SK-N-DZ (cell line): ENCODE results near the gene SYNC. TPM values are rescaled to one million over a fixed set of nuclear protein-coding genes. Genes with fewer than 3 reads are reported as not detected.

Source experiments
- DNase-seq: peaks from one replicate; pipeline ENCODE4 v3.0.0-alpha.2; 2015; ENCODE audit warnings: low spot score
- polyA plus RNA-seq, 2 experiments: library from polyadenylated mRNA; depleted of rRNA; stranded (reverse); fragments of >200 nt; gene quantifications; 2 replicates each; pipeline ENCODE4 v1.2.3, GENCODE V29; 2014

The SYNC gene
- polyA plus RNA-seq (2014; cell fraction: cytosol; rRNA removed): 0.02 and 0.22 TPM in 2 replicates
- 0.05 TPM in 1 of 2 replicates, not detected in the other for polyA plus RNA-seq (2014; cell fraction: nucleus; rRNA removed)

DNA sequence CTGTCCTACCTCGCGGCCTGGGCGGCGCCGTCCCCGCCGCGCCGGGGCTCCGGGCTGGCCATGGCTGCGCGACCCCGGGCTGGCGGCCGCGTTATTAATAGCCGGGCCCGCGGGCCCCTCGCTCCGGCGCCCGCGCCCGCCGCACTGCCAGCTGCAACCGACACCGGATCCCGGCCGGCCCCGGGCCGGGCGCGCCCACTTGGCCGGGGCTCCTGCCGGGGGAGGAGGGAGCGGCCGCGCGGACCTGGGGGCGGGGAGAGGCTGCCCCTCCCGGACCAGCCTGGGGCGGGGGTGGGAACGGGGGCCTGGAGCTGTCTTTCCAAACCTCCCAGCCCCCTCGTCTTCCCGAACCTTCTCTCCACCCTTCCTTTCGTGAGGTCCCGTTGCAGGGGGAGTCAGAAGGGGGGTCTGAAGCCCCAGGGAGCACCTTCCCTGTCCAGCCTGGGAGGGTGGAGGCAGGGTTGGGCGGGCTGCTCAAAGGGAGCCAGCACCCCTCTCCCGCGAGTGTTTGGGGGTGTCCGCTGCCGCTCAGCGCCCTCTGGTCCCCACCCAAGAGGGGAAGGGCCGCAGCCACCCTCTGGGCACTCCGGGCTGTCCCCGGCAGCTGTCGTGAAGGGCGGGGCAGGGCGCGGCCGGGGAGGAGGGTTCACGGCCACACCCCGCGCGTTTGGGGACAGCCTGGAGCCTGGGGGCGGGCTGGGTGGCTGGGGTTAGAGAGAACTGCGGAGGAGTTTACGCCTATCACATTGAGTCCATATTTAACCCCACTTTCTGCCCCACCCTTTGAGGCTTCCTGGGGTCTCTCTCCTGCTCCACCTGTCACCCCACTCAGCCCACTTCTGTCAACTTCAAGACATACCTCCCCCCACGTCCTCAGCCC is at the start of gene SYNC:
SYNC (minus strand) TSS at position 172 of the 880 bp plus-strand sequence; CDS start at position 62, 110 bp downstream.
- no peak for DNase-seq

- DNase-seq: no peak
Observed at GRCh38 chr1:32749771-32750170, 47.2 kb upstream of the SYNC start.

DNA sequence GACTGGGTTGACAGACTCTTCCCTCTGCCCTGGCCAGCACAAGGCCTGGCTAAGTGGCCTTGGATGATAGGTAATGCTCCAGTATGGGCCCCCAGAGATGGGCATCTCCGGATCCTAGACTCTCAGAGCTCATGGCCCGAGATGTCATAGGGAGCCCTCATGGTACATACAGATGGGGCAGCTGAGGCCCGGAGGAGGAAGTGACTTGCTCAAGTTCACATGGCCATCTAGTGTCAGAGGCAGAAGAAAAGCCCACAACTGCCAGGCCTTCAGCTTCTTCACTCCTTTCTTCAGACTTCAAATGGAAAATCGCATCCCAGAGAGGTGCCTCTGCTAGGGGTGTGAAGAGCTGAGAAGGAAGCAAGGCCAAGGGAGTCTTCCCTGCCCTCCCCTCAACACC is 46.8 kb upstream of the SYNC start:
- no peak for DNase-seq

DNA sequence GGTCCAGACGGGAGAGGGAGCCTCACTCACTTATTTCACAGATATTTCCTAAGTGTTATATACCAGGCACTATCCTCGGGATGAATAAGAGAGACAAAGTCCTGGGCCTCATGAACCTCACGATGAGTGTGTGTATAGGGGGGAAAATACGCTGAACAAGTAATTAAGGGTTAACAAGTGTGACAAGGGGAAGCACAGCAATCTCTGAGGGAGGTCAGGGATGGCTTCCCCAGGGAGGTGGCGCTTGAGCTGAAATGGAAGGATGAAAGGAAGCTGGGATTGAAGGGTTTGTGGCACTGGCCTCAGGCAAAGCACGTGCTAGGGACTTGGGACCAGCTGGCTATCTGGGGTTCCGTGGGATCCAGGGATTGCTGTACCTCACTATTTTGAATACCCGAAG is 46.4 kb upstream of the SYNC start:
- DNase-seq: no peak

- no peak for DNase-seq
Observed at GRCh38 chr1:32748348-32748747, 45.8 kb upstream of the SYNC start.

- DNase-seq: no peak
Observed at GRCh38 chr1:32746130-32746529, 43.6 kb upstream of the SYNC start.

- DNase-seq: no peak
Observed at GRCh38 chr1:32744071-32744425, 41.5 kb upstream of the SYNC start.

DNA sequence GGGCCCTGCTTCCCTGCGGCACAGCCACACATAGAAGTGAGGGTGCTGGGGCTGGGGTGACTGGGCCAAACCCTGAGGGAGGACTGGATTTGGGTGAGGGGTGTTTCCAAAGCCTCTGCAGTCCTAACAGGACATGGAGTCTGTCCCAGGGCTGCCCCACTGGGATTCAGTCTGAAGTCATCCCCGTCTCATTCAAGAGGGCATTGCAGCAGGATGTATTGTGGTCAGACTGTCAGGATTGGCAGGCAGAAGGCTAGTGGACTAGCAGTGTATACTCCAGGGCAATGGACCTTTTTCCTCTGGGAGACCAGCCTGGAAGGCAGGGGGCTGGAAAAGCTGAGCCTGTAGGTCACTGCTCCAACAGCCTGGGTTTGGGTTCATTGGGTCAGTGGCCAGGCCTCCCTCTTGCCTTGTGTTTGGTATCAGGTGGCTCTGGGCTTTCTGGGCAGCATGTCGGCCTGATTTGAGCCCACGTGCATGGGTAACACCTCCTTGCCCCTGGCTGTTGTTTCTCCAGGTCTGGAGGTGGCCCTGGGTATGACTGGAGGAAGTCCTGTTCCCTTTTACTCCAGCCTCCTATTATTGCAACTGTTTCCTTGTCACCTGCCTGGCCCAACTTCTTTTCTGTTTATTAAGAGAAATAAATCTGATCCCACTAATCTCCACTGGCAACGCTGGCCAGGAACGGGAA is 41.0 kb upstream of the SYNC start:
- no peak for DNase-seq

DNA sequence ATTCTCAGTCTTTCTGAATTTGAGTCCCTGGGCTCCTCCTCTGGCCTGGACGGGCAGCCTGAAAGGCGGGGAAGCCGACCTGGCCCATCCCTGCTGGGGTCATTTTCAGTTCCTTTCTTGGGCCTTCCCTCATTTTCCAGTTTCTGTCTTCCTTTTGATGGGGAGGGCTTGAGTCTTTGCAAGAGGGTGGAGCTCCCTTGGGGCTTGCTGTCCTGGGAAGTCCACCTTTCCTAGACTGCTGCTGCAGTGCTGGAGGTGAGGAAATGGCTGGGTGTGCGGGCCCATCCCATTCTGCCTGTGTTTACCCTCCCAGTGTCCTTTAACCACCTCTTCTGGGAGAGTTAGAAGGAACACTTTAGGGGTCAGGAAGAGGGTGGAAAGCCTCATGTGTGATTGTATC is 40.4 kb upstream of the SYNC start:
- no peak for DNase-seq

- no peak for DNase-seq
Observed at GRCh38 chr1:32742199-32742947, 39.8 kb upstream of the SYNC start.

GRCh38 chr1:32741413-32742198 is 39.0 kb upstream of the SYNC start:
- no peak for DNase-seq

DNA sequence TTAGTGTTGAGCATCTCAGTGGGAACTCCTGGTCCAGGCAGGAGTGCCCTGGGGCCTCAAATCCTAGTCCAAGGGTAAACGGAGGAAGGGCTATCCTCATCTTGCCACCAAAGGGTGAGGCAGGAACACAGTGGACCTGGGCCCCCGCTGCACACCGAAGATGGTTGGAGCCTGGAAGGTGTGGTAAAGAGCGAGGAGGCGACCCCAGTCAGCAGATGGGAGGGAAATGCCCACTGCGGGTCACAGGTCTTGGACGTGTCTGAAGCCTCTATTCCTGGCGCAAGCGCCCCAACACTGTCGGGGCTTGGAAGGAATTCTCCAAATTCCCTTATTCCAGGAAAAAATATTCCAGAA is 38.5 kb upstream of the SYNC start:
- DNase-seq: no peak

DNA sequence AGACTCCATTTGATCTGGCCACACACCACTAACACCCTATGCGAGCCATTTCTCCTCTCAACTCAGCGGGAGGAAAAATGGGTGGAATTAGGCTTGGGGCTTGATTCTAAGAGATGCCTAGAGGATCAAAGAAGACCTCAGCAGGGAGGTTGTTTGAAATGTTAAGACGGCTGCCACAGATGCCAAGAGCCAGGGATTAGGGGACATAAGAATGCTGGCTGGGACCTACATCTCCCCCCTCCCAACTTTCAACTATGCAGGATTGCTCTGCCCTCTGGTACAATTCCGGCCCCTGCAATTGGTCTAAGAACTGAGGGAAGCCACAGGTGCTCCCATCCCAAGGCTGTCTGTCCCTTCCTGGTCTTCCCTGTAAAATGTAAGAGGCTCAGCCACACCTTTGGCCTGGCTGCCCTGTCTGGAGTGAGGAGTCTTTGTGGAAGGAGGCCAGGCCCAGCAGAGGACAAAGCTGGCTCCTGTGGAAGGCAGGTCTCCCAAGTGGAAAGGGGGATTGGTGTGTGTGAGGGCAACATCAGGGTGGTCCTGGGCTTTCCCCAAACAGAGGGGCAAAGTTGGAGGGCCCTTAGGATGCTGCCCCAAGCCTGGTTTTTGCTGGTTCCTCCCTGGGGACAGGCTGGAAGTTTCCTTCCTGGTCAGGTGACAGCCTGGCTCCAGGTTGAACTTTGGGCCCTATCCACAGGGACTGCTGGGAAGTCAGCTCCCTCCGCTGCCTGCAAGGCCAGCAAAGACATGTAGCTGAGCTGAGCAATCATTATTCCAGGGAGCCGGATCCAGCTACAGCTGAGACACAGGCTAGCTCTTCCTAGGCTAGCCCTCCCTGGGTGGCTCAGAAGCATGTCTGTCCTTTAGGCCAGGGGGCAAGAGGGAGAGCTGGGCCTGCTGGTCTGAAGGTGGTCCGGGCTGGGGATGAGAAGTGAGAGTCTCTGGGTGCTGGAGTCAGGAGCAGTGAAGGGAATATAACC is 34.5 kb upstream of the SYNC start:
- DNase-seq: no peak

DNA sequence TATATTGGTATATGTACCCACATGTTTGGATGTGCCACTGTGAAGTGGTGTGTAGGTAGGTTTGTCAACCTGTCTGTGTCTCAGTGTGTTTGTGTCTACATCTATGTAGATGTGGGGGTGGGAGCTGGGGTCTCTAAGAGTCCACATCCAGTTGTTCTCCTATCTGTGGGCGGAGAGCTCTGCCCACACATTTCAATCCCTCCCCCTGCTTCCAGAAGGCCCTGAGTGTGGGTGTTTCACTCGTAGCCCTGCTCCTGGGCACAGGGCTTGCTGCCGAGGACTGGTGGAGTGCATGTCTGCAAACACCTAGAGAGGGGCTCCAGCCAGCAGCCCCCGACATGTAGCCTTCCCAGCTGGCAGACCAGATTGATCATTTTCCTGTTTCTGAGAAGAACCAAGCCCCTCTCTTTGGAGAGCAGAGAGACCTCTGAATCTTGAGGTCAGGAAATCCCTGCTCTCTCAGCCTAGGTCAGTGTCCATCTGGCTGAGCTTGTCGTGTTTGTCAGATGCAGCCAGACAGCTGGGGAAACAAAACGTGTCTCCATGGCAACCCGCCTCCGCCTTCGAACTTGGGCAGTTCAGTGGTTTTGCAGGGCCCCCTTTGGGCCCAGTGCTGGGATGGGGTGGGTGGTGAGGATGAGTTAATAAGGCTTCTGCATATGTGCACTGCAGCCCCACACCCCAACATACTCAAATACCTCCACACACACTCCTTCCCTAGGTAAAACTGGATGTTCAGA is 31.2 kb upstream of the SYNC start:
- no peak for DNase-seq

DNA sequence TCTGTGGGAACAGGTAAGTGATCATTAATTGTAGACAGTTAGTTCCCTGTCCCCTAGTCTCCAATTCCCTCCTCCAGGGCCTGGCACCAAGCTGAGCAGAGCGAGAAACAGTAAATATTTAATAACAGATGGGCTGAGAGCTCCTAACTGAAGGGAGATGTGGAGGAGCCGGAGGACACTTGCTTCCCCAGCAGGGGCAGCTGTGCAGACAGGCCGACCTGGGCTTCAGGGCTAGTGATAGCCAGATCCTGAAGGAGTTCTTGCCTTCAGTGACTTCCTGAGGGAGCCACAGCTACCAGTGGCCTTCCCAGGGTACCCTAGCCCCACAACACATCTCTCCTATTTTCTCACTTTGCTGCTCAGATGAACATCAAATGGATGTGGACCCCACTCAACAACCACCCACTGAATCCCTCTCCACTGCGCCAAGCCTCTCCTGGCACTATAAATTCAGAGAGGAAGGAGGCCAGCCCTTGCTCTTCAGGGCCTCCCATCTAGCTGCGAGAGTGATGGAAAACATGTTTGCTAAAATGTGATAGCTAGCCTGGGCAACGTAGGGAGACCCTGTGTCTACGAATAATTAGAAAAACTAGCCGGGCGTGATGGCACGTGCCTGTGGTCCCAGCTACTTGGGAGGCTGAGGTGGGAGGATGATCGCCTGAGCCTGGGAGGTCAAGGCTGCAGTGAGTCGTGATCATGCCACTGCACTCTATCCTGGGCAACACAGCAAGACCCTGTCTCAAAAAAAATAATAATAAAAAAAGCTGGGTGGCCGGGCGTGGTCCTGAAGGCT is 26.9 kb upstream of the SYNC start:
- DNase-seq: no peak

GRCh38 chr1:32728413-32729077 is 26.0 kb upstream of the SYNC start:
- no peak for DNase-seq

- no peak for DNase-seq
Observed at GRCh38 chr1:32727876-32728275, 25.3 kb upstream of the SYNC start.

GRCh38 chr1:32725615-32725982 is 23.0 kb upstream of the SYNC start:
- DNase-seq: no peak
